ENCODE results near the gene LRFN2.

LRFN2 gene

GRCh38 chr6:40461643-40462042 lies 125.5 kb downstream of the LRFN2 start:
- no peak overlapping the region for H3K4me3 ChIP-seq (ENCODE audit: low read length)
- DNase-seq (ENCODE audit: low read depth), result no peak
- TF ChIP-seq CTCF (conservative IDR thresholded peaks at IDR 0.05; ENCODE audit: low read length), result no peak

GRCh38 chr6:40460380-40460779 lies 126.8 kb downstream of the LRFN2 start:
- no peak overlapping the region for H3K4me3 ChIP-seq (ENCODE audit: low read length)
- TF ChIP-seq CTCF (conservative IDR thresholded peaks at IDR 0.05; ENCODE audit: low read length), result no peak
- no peak for DNase-seq (ENCODE audit: low read depth)

GRCh38 chr6:40457261-40457660 lies 129.9 kb downstream of the LRFN2 start:
- no peak for DNase-seq (ENCODE audit: low read depth)
- TF ChIP-seq CTCF (conservative IDR thresholded peaks at IDR 0.05; ENCODE audit: low read length), result no peak
- H3K4me3 ChIP-seq (ENCODE audit: low read length), result no peak overlapping the region

- no peak for TF ChIP-seq CTCF (conservative IDR thresholded peaks at IDR 0.05; ENCODE audit: low read length)
These were observed 130.7 kb downstream of the LRFN2 start for GRCh38 chr6:40456390-40457013.

GRCh38 chr6:40455686-40456389 lies 131.3 kb downstream of the LRFN2 start:
- DNase-seq (ENCODE audit: low read depth), result no peak
- no peak for TF ChIP-seq CTCF (conservative IDR thresholded peaks at IDR 0.05; ENCODE audit: low read length)
- no peak overlapping the region for H3K4me3 ChIP-seq (ENCODE audit: low read length)

More at GRCh38 chr6:40456390-40457013, 130.7 kb downstream of the LRFN2 start:
- H3K4me3 ChIP-seq (ENCODE audit: low read length), result no peak overlapping the region
- DNase-seq (ENCODE audit: low read depth), result no peak

GRCh38 chr6:40450483-40450882 lies 136.7 kb downstream of the LRFN2 start:
- no peak for TF ChIP-seq CTCF (conservative IDR thresholded peaks at IDR 0.05; ENCODE audit: low read length)
- no peak overlapping the region for H3K4me3 ChIP-seq (ENCODE audit: low read length)
- DNase-seq (ENCODE audit: low read depth), result no peak

GRCh38 chr6:40444811-40445210 lies 142.4 kb downstream of the LRFN2 start:
- no peak for DNase-seq (ENCODE audit: low read depth)
- no peak for TF ChIP-seq CTCF (conservative IDR thresholded peaks at IDR 0.05; ENCODE audit: low read length)
- no peak overlapping the region for H3K4me3 ChIP-seq (ENCODE audit: low read length)

Data from AG10803 (cell line).